H1 (cell line): ENCODE data around the gene ARHGEF4. TPM values are rescaled to one million over a fixed set of nuclear protein-coding genes. Genes with fewer than 3 reads are reported as not detected.

Experiments
- CTCF ChIA-PET: fragments of 300-600 bp; sonication (Branson Sonifier 250); formaldehyde crosslinking; loops from one replicate; lab custom pipeline; 2021; ENCODE audit not compliant: partially characterized antibody; lab: Charles Lee
- POLR2A ChIA-PET: fragments of 300-600 bp; sonication (Branson Sonifier 250); formaldehyde crosslinking; loops from one replicate; lab custom pipeline; 2021; ENCODE audit warnings: inconsistent platforms; ENCODE audit not compliant: partially characterized antibody; lab: Charles Lee
- DNase-seq, 2 experiments: peaks; one replicate each; pipeline versions ENCODE4 v3.0.0 to v3.0.0-alpha.2; 2010 to 2022; ENCODE audit warnings: low spot score in 2 of 2, low read depth in 1 of 2, mixed read lengths in 1 of 2
- FAIRE-seq: peaks from 2 replicates; lab custom pipeline; 2011; peaks lifted over from hg19 to GRCh38; lab: Jason Lieb, UNC
- H2AFZ ChIP-seq: 2 replicates; pipeline ENCODE4 v1.8.1; 2012; ENCODE audit warnings: low read length, inconsistent platforms
- H2AK5ac ChIP-seq: 2 replicates; pipeline ENCODE4 v1.6.1; 2013; ENCODE audit warnings: low read depth, low read length
- H2BK120ac ChIP-seq: replicated peaks from 2 replicates; pipeline ENCODE3; 2013; ENCODE audit warnings: low read depth, low read length, inconsistent platforms
- H2BK12ac ChIP-seq: 2 replicates; pipeline ENCODE4 v1.6.1; 2013; ENCODE audit warnings: low read depth, low read length
- H2BK15ac ChIP-seq: 2 replicates; pipeline ENCODE4 v1.6.1; 2013; ENCODE audit warnings: low read length
- H2BK20ac ChIP-seq: 2 replicates; pipeline ENCODE4 v1.6.1; 2013; ENCODE audit warnings: low read length
- H2BK5ac ChIP-seq: 2 replicates; pipeline ENCODE4 v1.6.1; 2013; ENCODE audit warnings: low read depth, low read length
- H3K14ac ChIP-seq: 2 replicates; pipeline ENCODE4 v1.6.1; 2013; ENCODE audit warnings: inconsistent platforms; ENCODE audit not compliant: insufficient read length
- H3K18ac ChIP-seq: 2 replicates; pipeline ENCODE4 v1.6.1; 2013; ENCODE audit warnings: low read length; ENCODE audit errors: extremely low read depth
- H3K23ac ChIP-seq: 2 replicates; pipeline ENCODE4 v1.6.1; 2013; ENCODE audit warnings: inconsistent platforms; ENCODE audit not compliant: insufficient read length
- H3K23me2 ChIP-seq: 2 replicates; pipeline ENCODE4 v1.6.1; 2013; ENCODE audit warnings: low read depth, low read length
- H3K27ac ChIP-seq: 2 replicates; pipeline ENCODE4 v1.6.1; 2011; ENCODE audit warnings: low read depth, low read length, inconsistent platforms
- H3K27me3 ChIP-seq, 4 experiments: replicated peaks in 1 of 4; 1 replicate in 1 of 4; 2 replicates in 3 of 4; pipeline versions ENCODE4 v1.6.1 to v1.8.1; 2011 to 2013; ENCODE audit warnings: low read length in 3 of 4, mild to moderate bottlenecking in 3 of 4, inconsistent platforms in 2 of 4, mixed read lengths in 2 of 4, moderate library complexity in 1 of 4; ENCODE audit not compliant: control insufficient read depth in 3 of 4, insufficient read depth in 3 of 4; ENCODE audit errors: extremely low read depth in 1 of 4
- H3K36me3 ChIP-seq, 4 experiments: 2 replicates each; pipeline versions ENCODE4 v1.6.1 to v1.8.1; 2011 to 2013; ENCODE audit warnings: mild to moderate bottlenecking in 4 of 4, low read length in 3 of 4, moderate library complexity in 2 of 4, control low read depth in 1 of 4, inconsistent platforms in 1 of 4; ENCODE audit not compliant: insufficient read depth in 4 of 4, control insufficient read depth in 2 of 4
- H3K4ac ChIP-seq: replicated peaks from 2 replicates; pipeline ENCODE3; 2013; ENCODE audit warnings: low read length, low read depth, mixed read lengths, inconsistent platforms; ENCODE audit not compliant: insufficient read length
- H3K4me1 ChIP-seq, 4 experiments: replicated peaks in 1 of 4; 1 replicate in 1 of 4; 2 replicates in 3 of 4; pipeline versions ENCODE4 v1.6.1 to v1.8.1; 2011 to 2013; ENCODE audit warnings: low read length in 3 of 4, inconsistent platforms in 2 of 4, mixed read lengths in 1 of 4; ENCODE audit not compliant: insufficient read depth in 4 of 4, control insufficient read depth in 3 of 4
- H3K4me2 ChIP-seq, 2 experiments: 2 replicates each; pipeline versions ENCODE4 v1.6.1 to v1.8.1; 2011 to 2013; ENCODE audit warnings: low read depth in 2 of 2, low read length in 2 of 2, control low read depth in 1 of 2, inconsistent platforms in 1 of 2, mild to moderate bottlenecking in 1 of 2; ENCODE audit not compliant: insufficient read depth in 1 of 2
- H3K4me3 ChIP-seq, 4 experiments: fragments of 200-600, 300-600 bp in 1 of 4; sonication (generic), shearing (Covaris generic), sonication (Bioruptor Twin) in 1 of 4; 2 replicates each; pipeline versions ENCODE4 v1.5.1 to v1.8.1; 2011 to 2016; ENCODE audit warnings: low read length in 4 of 4, low read depth in 3 of 4, control low read depth in 2 of 4, inconsistent platforms in 2 of 4, mild to moderate bottlenecking in 2 of 4, mixed read lengths in 1 of 4, moderate library complexity in 1 of 4; ENCODE audit not compliant: insufficient read depth in 2 of 4; ENCODE audit errors: extremely low read depth in 1 of 4
- H3K56ac ChIP-seq: replicated peaks from 2 replicates; pipeline ENCODE3; 2013; ENCODE audit warnings: low read depth, mild to moderate bottlenecking, mixed read lengths, low read length, inconsistent platforms; ENCODE audit not compliant: insufficient read length
- H3K79me1 ChIP-seq: 2 replicates; pipeline ENCODE4 v1.6.1; 2013; ENCODE audit warnings: low read depth, low read length, control low read depth
- H3K79me2 ChIP-seq, 2 experiments: 2 replicates each; pipeline versions ENCODE4 v1.6.1 to v1.8.1; 2012 to 2013; ENCODE audit warnings: low read length in 2 of 2, mild to moderate bottlenecking in 2 of 2, inconsistent platforms in 1 of 2; ENCODE audit not compliant: insufficient read depth in 2 of 2, control insufficient read depth in 1 of 2
- H3K9ac ChIP-seq, 4 experiments: replicated peaks in 1 of 4; 1 replicate in 1 of 4; 2 replicates in 3 of 4; pipeline versions ENCODE4 v1.6.1 to v1.8.1; 2011 to 2013; ENCODE audit warnings: low read depth in 3 of 4, low read length in 3 of 4, control low read depth in 2 of 4, mild to moderate bottlenecking in 2 of 4, moderate library complexity in 2 of 4, inconsistent platforms in 1 of 4; ENCODE audit errors: extremely low read depth in 1 of 4
- H3K9me3 ChIP-seq, 2 experiments: 2 replicates each; pipeline versions ENCODE4 v1.6.1 to v1.8.1; 2012 to 2013; ENCODE audit warnings: mild to moderate bottlenecking in 2 of 2, moderate library complexity in 2 of 2, control low read depth in 1 of 2, inconsistent platforms in 1 of 2, low read depth in 1 of 2, low read length in 1 of 2, mixed read lengths in 1 of 2; ENCODE audit not compliant: insufficient read depth in 2 of 2
- H4K20me1 ChIP-seq, 2 experiments: replicated peaks in 1 of 2; 2 replicates each; pipeline versions ENCODE3 to v1.8.1; 2011 to 2013; ENCODE audit warnings: inconsistent platforms in 2 of 2, low read length in 2 of 2, mild to moderate bottlenecking in 1 of 2; ENCODE audit not compliant: insufficient read depth in 2 of 2, control insufficient read depth in 1 of 2
- H4K5ac ChIP-seq: 2 replicates; pipeline ENCODE4 v1.6.1; 2013; ENCODE audit warnings: low read length, low read depth, mixed read lengths, inconsistent platforms; ENCODE audit not compliant: insufficient read length
- H4K8ac ChIP-seq: 2 replicates; pipeline ENCODE4 v1.8.0; 2013; ENCODE audit warnings: mild to moderate bottlenecking, moderate library complexity, low read length, inconsistent platforms; ENCODE audit not compliant: insufficient read depth; ENCODE audit errors: extremely low read depth
- H4K91ac ChIP-seq: replicated peaks from 2 replicates; pipeline ENCODE3; 2013; ENCODE audit warnings: low read length, mixed read lengths, inconsistent platforms; ENCODE audit not compliant: insufficient read length
- ASH2L ChIP-seq: fragments of 200-600, 300-600 bp; sonication (generic); IDR thresholded peaks from one replicate; pipeline ENCODE4 v1.7.1; 2017; ENCODE audit warnings: low read length
- BACH1 ChIP-seq: IDR thresholded peaks from 2 replicates; pipeline ENCODE4 v1.6.1; 2012; ENCODE audit warnings: low read length, improper control_type of control experiment
- CTBP2 ChIP-seq: IDR thresholded peaks from 2 replicates; pipeline ENCODE4 v1.7.0; 2011; ENCODE audit warnings: borderline replicate concordance, mild to moderate bottlenecking, moderate library complexity, mixed read lengths, low read length; ENCODE audit not compliant: insufficient read depth, insufficient read length
- EP300 ChIP-seq, 2 experiments: IDR thresholded peaks; 1 replicate in 1 of 2; 2 replicates in 1 of 2; pipeline ENCODE4 v1.6.1; 2011 to 2012; ENCODE audit warnings: low read depth in 2 of 2, low read length in 2 of 2, mild to moderate bottlenecking in 2 of 2, borderline replicate concordance in 1 of 2, inconsistent platforms in 1 of 2, moderate library complexity in 1 of 2
- POLR2A ChIP-seq, 2 experiments: IDR thresholded peaks; 1 replicate in 1 of 2; 2 replicates in 1 of 2; pipeline ENCODE4 v1.6.1; 2011; ENCODE audit warnings: low read depth in 2 of 2, low read length in 2 of 2, mild to moderate bottlenecking in 2 of 2; ENCODE audit errors: control extremely low read depth in 1 of 2
- RAD21 ChIP-seq, 2 experiments: IDR thresholded peaks in 1 of 2; conservative IDR thresholded peaks in 1 of 2; 2 replicates each; pipeline ENCODE4 v1.6.1; 2011; ENCODE audit warnings: low read depth in 2 of 2, low read length in 2 of 2, improper control_type of control experiment in 1 of 2, inconsistent platforms in 1 of 2, mild to moderate bottlenecking in 1 of 2, moderate library complexity in 1 of 2
- TAF7 ChIP-seq: optimal IDR thresholded peaks from 2 replicates; pipeline ENCODE3; 2011; ENCODE audit warnings: low read depth, mild to moderate bottlenecking, inconsistent platforms, low read length, moderate library complexity, borderline replicate concordance
- WGBS, 2 experiments: shearing (Covaris generic) in 1 of 2; methylation state at CpG; one replicate each; pipeline versions ENCODE4 v1.1.6 to v1.1.7; 2013 to 2015; ENCODE audit warnings: low lambda C conversion rate in 2 of 2, mixed read lengths in 2 of 2, inconsistent platforms in 1 of 2, low coverage in 1 of 2, missing lambda C conversion rate in 1 of 2; ENCODE audit not compliant: insufficient replicate concordance in 2 of 2, insufficient coverage in 1 of 2, insufficient read length in 1 of 2; ENCODE audit errors: extremely low coverage in 1 of 2, missing lambda C conversion rate in 1 of 2; 5-methylcytosine and 5-hydroxymethylcytosine counted together
- polyA plus RNA-seq, 7 experiments: library from polyadenylated mRNA; depleted of rRNA in 3 of 7; stranded (reverse) in 5 of 7; unstranded in 2 of 7; fragments of >200 nt in 5 of 7; fragments of 200-250 nt in 2 of 7; gene quantifications; 1 replicate in 5 of 7; 2 replicates in 1 of 7; 4 replicates in 1 of 7; pipeline versions ENCODE4 v1.2.1 to v1.2.3, GENCODE V29; 2011 to 2013; ENCODE audit warnings: missing spikeins in 2 of 7, mixed read lengths in 2 of 7
- total RNA-seq: library from RNA; stranded (reverse); fragmentation: NEBNext Ultra II Directional; extraction: Animal tissue kit (Norgen Biotek cat#: 25700); gene quantifications from 2 replicates; pipeline ENCODE4 v1.2.1, GENCODE V29; 2021

ARHGEF4 gene
- total and polyA plus RNA-seq, 2 of the 8 experiments (the other 6 are each of a cell fraction or from before 2014, with no cell fraction given): 10.6 to 14.6 TPM

GRCh38 chr2:130887643-130888042 lies 50.9 kb downstream of the ARHGEF4 start:
- no peak overlapping the region for H2AK5ac ChIP-seq
- H2BK15ac ChIP-seq: no peak overlapping the region
- no peak overlapping the region for H2AFZ ChIP-seq
- H3K9ac ChIP-seq: no peak overlapping the region
- H3K79me2 ChIP-seq: no peaks in the 10 kb centered on the region
- H3K18ac ChIP-seq: no peak overlapping the region
- peaks cover 0 to 5% (median 0%) of the 10 kb centered on the region in 4 experiments; a peak in 1 of 7 replicates for H3K4me1 ChIP-seq
- no peak overlapping the region for H2BK120ac ChIP-seq
- no peaks in the 10 kb centered on the region for H3K27me3 ChIP-seq
- no peak overlapping the region for H3K14ac ChIP-seq
- H3K79me1 ChIP-seq: no peaks in the 10 kb centered on the region
- no peaks in the 10 kb centered on the region for H3K23me2 ChIP-seq
- no peak overlapping the region for H4K5ac ChIP-seq
- 87% methylated on average over 6 of the region's 6 CpGs; no CpG with 5 or more reads in 1 of the 2 experiments for WGBS, 2 experiments
- H4K20me1 ChIP-seq: no peaks in the 10 kb centered on the region
- FAIRE-seq (no peak), DNase-seq (no peak)
- no peak overlapping the region for H2BK5ac ChIP-seq
- H3K56ac ChIP-seq: no peak overlapping the region
- no peak overlapping the region for H4K91ac ChIP-seq
- no peak overlapping the region for H3K27ac ChIP-seq
- POLR2A ChIA-PET: no interaction called here
- no peak overlapping the region for H2BK12ac ChIP-seq
- no peaks in the 10 kb centered on the region for H3K9me3 ChIP-seq
- no peak overlapping the region for H3K4ac ChIP-seq
- CTCF ChIA-PET: interaction anchor here (1.1 to 1.6 kb wide), 2 partner anchors 14 to 33 kb away, joined by 4 to 5 read pairs; no protein-coding TSS in a partner anchor
- no peak overlapping the region for H3K4me3 ChIP-seq
- no peaks in the 10 kb centered on the region for H3K36me3 ChIP-seq
- H4K8ac ChIP-seq: no peak overlapping the region
- no peak overlapping the region for H2BK20ac ChIP-seq
- no peak overlapping the region for H3K4me2 ChIP-seq
- H3K23ac ChIP-seq: no peak overlapping the region
- TF ChIP-seq EP300 (IDR thresholded peaks at IDR 0.05; ENCODE audit: borderline replicate concordance in 1 of 2, low read depth in 2 of 2, low read length in 2 of 2) (no peak), BACH1 (no peak), ASH2L (no peak), POLR2A (IDR thresholded peaks at IDR 0.05; ENCODE audit: control extremely low read depth in 1 of 2, low read depth in 2 of 2, low read length in 2 of 2) (no peak), RAD21 (IDR thresholded peaks at IDR 0.05 in 1 of 2, conservative IDR thresholded peaks at IDR 0.05 in 1 of 2; ENCODE audit: low read depth in 2 of 2, low read length in 2 of 2) (no peak), CTBP2 (no peak), TAF7 (no peak)
